ENCODE results near the gene CRYGB.
"Not testable (repeated sequence)": the region's sequence is repeated elsewhere in the genome, so short reads cannot be mapped to it uniquely, and the experiment has no call there.

CRYGB gene

GRCh38 chr2:208150956-208151355 lies 5.0 kb upstream of the CRYGB start:
- DNase-seq: no peak

GRCh38 chr2:208150094-208150493 lies 4.1 kb upstream of the CRYGB start:
- DNase-seq: no peak

GRCh38 chr2:208148803-208149202 lies 2.8 kb upstream of the CRYGB start:
- DNase-seq: no peak

GRCh38 chr2:208147759-208148158 lies 1.8 kb upstream of the CRYGB start:
- no peak for DNase-seq

- DNase-seq: no peak
Measured at GRCh38 chr2:208147008-208147407, 1.1 kb upstream of the CRYGB start.

GRCh38 chr2:208142925-208143799 lies 2.8 kb downstream of the CRYGB start:
- peak in 1 of 58 donors; percentile 9 for DNase-seq

GRCh38 chr2:208142240-208142924 lies 3.6 kb downstream of the CRYGB start:
- DNase-seq: no peak

GRCh38 chr2:208139447-208139846 lies 6.5 kb downstream of the CRYGB start:
- no peak for DNase-seq

- not testable (repeated sequence) for DNase-seq
Measured at GRCh38 chr2:208138334-208138733, 7.6 kb downstream of the CRYGB start.

- no peak for DNase-seq
Measured at GRCh38 chr2:208136716-208137094, 9.3 kb downstream of the CRYGB start.

GRCh38 chr2:208135794-208136715 lies 9.9 kb downstream of the CRYGB start:
- DNase-seq: no peak

GRCh38 chr2:208134928-208135586 lies 10.9 kb downstream of the CRYGB start:
- no peak for DNase-seq

GRCh38 chr2:208130712-208131110 lies 15.2 kb downstream of the CRYGB start:
- no peak for DNase-seq

- DNase-seq: no peak
Measured at GRCh38 chr2:208129744-208130711, 15.9 kb downstream of the CRYGB start, which contains the start of gene CRYGC. Gene CRYGC (minus strand): TSS chr2:208129828. CDS start chr2:208129792, 36 bp downstream.

GRCh38 chr2:208128136-208128535 lies 17.8 kb downstream of the CRYGB start:
- no peak for DNase-seq

GRCh38 chr2:208127090-208127489 lies 18.9 kb downstream of the CRYGB start:
- no peak for DNase-seq

- no peak for DNase-seq
Measured at GRCh38 chr2:208125251-208125650, 20.7 kb downstream of the CRYGB start.

GRCh38 chr2:208124013-208124715 lies 21.8 kb downstream of the CRYGB start, which contains the start of gene CRYGD:
Gene CRYGD (minus strand): TSS chr2:208124524. CDS start chr2:208124473, 51 bp downstream.
- peak in 6 of 58 donors; percentile 0 to 9 (median 2) for DNase-seq

GRCh38 chr2:208122248-208122647 lies 23.7 kb downstream of the CRYGB start:
- no peak for DNase-seq
